ENCODE measurements around the gene HPCAL1. TPM values are rescaled to one million over a fixed set of nuclear protein-coding genes. Genes with fewer than 3 reads are reported as not detected.

HPCAL1 gene
- total RNA-seq, 1 experiment from 2014 or later, result 26.9 TPM

DNA sequence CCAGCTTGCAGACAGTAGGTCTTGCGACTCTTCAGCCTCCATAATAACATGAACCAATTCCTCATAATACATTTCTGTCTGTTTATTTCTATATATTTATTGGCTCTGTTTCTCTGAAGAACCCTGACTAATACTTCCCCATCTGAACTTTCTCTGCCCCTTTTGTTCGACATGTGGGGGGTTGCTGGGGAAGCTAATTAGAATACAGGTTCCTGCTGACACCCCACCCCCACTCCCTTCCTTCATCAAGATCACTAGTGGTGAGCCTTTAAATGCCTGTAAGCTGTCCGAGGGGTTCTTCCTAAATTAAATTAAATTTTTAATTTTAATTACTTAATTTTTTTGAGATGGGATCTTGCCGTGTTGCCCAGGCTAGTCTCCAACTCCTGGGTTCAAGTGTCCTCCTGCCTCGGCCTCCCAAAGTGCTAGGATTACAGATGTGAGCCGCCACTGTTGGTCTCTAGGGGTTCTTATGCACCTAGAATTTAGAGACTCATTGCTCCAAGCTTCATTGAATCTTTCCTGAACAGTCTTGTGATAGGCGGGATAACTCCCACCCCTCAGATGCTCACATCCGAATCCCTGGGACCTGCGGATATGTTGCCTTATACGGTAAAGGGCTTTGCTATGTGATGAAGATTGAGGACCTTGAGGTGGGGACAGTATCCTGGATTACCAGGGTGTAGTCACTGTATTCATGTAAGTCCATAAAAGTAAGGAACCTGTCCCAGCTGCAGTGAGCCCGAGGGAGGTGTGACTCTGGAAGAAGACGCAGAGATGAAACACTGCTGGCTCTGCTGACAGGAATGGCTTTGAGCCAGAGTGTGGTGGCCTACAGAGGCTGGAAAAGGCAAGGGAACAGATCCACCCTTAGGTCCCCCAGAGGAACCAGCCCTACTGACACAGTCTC, 26.2 kb downstream of the HPCAL1 start:
- no peak overlapping the region for H3K4me3 ChIP-seq (ENCODE audit: low read depth, low read length)
- Mint-ChIP-seq H3K27me3 (ENCODE audit: insufficient read depth, unreplicated experiment) (no peaks in the 10 kb centered on the region), H3K9me3 (ENCODE audit: unreplicated experiment) (no peaks in the 10 kb centered on the region), H3K36me3 (ENCODE audit: insufficient read depth, unreplicated experiment) (peaks cover 8% of the 10 kb centered on the region), H3K27ac (ENCODE audit: unreplicated experiment) (peak overlapping the region; percentile 77), H3K4me1 (ENCODE audit: low read depth, unreplicated experiment) (peaks cover 43% of the 10 kb centered on the region), H3K4me3 (ENCODE audit: unreplicated experiment) (no peak overlapping the region)
- no peaks in the 10 kb centered on the region for H3K27me3 ChIP-seq (replicated peaks; ENCODE audit: control insufficient read depth, insufficient read depth, low read length)
- ChIA-PET POLR2A (no interaction called here), CTCF (interaction anchor here (0.8 kb wide), 1 partner anchor 40 kb away, joined by 3 read pairs; no protein-coding TSS in a partner anchor)
- no peak for DNase-seq
- intact Hi-C loops (cut with micrococcal nuclease; ENCODE audit: unreplicated experiment), result loop anchor here (5.0 kb wide), 1 partner anchor 78 kb away; no protein-coding TSS in a partner anchor
- H3K4me1 ChIP-seq, result peaks cover 52% of the 10 kb centered on the region
- no TSS peak for BruUV-seq (replicated peaks)
- no peaks in the 10 kb centered on the region for H3K36me3 ChIP-seq (ENCODE audit: control insufficient read depth, insufficient read depth, low read length)
- H3K9me3 ChIP-seq, result no peaks in the 10 kb centered on the region
- TF ChIP-seq, protein P1, sequence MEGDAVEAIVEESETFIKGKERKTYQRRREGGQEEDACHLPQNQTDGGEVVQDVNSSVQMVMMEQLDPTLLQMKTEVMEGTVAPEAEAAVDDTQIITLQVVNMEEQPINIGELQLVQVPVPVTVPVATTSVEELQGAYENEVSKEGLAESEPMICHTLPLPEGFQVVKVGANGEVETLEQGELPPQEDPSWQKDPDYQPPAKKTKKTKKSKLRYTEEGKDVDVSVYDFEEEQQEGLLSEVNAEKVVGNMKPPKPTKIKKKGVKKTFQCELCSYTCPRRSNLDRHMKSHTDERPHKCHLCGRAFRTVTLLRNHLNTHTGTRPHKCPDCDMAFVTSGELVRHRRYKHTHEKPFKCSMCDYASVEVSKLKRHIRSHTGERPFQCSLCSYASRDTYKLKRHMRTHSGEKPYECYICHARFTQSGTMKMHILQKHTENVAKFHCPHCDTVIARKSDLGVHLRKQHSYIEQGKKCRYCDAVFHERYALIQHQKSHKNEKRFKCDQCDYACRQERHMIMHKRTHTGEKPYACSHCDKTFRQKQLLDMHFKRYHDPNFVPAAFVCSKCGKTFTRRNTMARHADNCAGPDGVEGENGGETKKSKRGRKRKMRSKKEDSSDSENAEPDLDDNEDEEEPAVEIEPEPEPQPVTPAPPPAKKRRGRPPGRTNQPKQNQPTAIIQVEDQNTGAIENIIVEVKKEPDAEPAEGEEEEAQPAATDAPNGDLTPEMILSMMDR (IDR thresholded peaks at IDR 0.05; ENCODE audit: insufficient read depth in 1 of 2, low read depth in 1 of 2, low read length in 1 of 2, severe bottlenecking in 1 of 2, unreplicated experiment in 1 of 2), result no peak

DNA sequence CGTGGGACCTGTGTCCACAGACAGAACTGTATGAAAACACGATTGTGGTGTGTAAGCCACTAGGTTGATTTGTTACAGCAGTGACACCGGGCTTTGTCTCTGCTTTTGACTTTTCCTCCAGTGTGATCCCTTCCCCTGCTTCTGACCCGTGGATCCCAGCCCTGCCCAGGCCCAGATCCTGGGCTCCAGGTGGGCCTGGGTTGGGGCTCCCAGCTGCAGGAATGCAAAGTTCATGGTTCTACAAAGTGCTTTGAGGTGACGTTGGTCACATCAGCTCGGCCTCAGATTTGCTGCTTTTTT, 26.8 kb downstream of the HPCAL1 start:
- intact Hi-C loops (cut with micrococcal nuclease; ENCODE audit: unreplicated experiment), result loop anchor here (5.0 kb wide), 1 partner anchor 78 kb away; no protein-coding TSS in a partner anchor
- Mint-ChIP-seq H3K4me1 (ENCODE audit: low read depth, unreplicated experiment) (peaks cover 43% of the 10 kb centered on the region), H3K9me3 (ENCODE audit: unreplicated experiment) (no peaks in the 10 kb centered on the region), H3K27ac (ENCODE audit: unreplicated experiment) (peak overlapping the region; percentile 77), H3K27me3 (ENCODE audit: insufficient read depth, unreplicated experiment) (no peaks in the 10 kb centered on the region), H3K4me3 (ENCODE audit: unreplicated experiment) (no peak overlapping the region), H3K36me3 (ENCODE audit: insufficient read depth, unreplicated experiment) (peaks cover 8% of the 10 kb centered on the region)
- Histone ChIP-seq H3K36me3 (ENCODE audit: control insufficient read depth, insufficient read depth, low read length) (no peaks in the 10 kb centered on the region), H3K9me3 (no peaks in the 10 kb centered on the region), H3K27me3 (replicated peaks; ENCODE audit: control insufficient read depth, insufficient read depth, low read length) (no peaks in the 10 kb centered on the region), H3K4me1 (peaks cover 46% of the 10 kb centered on the region), H3K4me3 (ENCODE audit: low read depth, low read length) (no peak overlapping the region)
- ChIA-PET CTCF (interaction anchor here (1.3 kb wide), 1 partner anchor 79 kb away, joined by 6 read pairs; no protein-coding TSS in a partner anchor), POLR2A (interaction anchor here (0.5 kb wide), 1 partner anchor 8 kb away, joined by 5 read pairs; no protein-coding TSS in a partner anchor)
- BruUV-seq (replicated peaks), result no TSS peak
- TF ChIP-seq, protein P1 (IDR thresholded peaks at IDR 0.05; ENCODE audit: insufficient read depth in 1 of 2, low read depth in 1 of 2, low read length in 1 of 2, severe bottlenecking in 1 of 2, unreplicated experiment in 1 of 2), result no peak
- no peak for DNase-seq

DNA sequence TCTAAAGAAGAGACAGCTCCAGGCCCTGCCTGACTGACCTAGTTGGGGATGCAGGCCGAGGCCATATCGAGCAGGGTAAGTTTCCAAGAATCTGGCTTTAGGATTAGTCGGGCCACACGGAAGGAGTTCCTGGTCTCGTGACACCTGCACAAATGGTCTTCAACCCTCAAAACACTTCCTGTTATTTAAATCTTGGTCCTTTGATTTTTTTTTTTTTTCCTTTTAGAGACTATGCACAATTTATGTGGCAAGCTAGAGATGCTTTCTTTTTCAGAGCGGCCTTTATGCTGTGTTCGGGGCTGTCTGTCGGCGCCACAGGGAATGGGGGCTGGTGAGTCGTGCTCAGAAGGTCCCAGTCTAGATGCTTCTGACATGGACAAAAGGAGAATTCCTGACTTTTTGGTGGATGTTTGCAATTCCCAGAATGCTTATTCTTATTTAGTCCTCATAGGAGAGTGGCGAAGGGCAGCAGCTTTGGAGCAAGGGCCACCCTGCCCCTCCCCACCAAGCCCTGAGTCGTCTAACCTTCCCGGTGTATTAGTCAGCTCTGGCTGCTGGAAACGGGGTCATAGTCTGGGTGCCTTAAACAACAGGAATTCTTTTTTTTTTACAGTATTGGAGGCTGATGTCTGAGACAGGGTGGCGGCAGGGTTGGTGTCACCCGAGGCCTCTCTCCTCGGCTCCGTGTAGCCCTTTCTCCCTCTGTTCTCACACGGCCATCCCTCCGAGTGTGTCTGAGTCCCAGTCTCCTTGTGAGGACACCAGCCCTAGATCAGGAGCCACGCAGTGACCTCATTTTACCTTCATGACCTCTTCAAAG, 27.4 kb downstream of the HPCAL1 start:
- H3K4me1 Mint-ChIP-seq (ENCODE audit: low read depth, unreplicated experiment), result peaks cover 43% of the 10 kb centered on the region
- Histone ChIP-seq H3K36me3 (ENCODE audit: control insufficient read depth, insufficient read depth, low read length) (no peaks in the 10 kb centered on the region), H3K4me3 (ENCODE audit: low read depth, low read length) (no peak overlapping the region), H3K4me1 (peaks cover 46% of the 10 kb centered on the region), H3K27me3 (replicated peaks; ENCODE audit: control insufficient read depth, insufficient read depth, low read length) (no peaks in the 10 kb centered on the region), H3K9me3 (no peaks in the 10 kb centered on the region)
- H3K4me3 Mint-ChIP-seq (ENCODE audit: unreplicated experiment), result no peak overlapping the region
- BruUV-seq (replicated peaks), result no TSS peak
- peak; percentile 42 to 68 for DNase-seq
- TF ChIP-seq, protein P1 (IDR thresholded peaks at IDR 0.05; ENCODE audit: insufficient read depth in 1 of 2, low read depth in 1 of 2, low read length in 1 of 2, severe bottlenecking in 1 of 2, unreplicated experiment in 1 of 2), result no peak
- peak overlapping the region; percentile 77 for H3K27ac Mint-ChIP-seq (ENCODE audit: unreplicated experiment)
- H3K27me3 Mint-ChIP-seq (ENCODE audit: insufficient read depth, unreplicated experiment), result no peaks in the 10 kb centered on the region
- ChIA-PET POLR2A (interaction anchor here (0.5 kb wide), 1 partner anchor 9 kb away, joined by 5 read pairs; no protein-coding TSS in a partner anchor), CTCF (interaction anchor here (1.3 kb wide), 1 partner anchor 79 kb away, joined by 6 read pairs; no protein-coding TSS in a partner anchor)
- H3K9me3 Mint-ChIP-seq (ENCODE audit: unreplicated experiment), result no peaks in the 10 kb centered on the region
- H3K36me3 Mint-ChIP-seq (ENCODE audit: insufficient read depth, unreplicated experiment), result peaks cover 8% of the 10 kb centered on the region
- intact Hi-C loops (cut with micrococcal nuclease; ENCODE audit: unreplicated experiment), result loop anchor here (5.0 kb wide), 2 partner anchors 37 to 77 kb away; no protein-coding TSS in a partner anchor

All from Caco-2 (cell line).